Natural killer cell (primary cell): ENCODE data around the gene FBH1. TPM values are rescaled to one million over a fixed set of nuclear protein-coding genes. Genes with fewer than 3 reads are reported as not detected.
A peak's percentile ranks its signal among the peaks of the same experiment; 100 is the strongest.

ENCODE experiments used
- ATAC-seq, 3 donors: fragments of 150-1000 bp in 2 of 3; fragments of 200-7000 bp in 1 of 3; cut with Tn5 transposase; 1 replicate in 1 of 3; 2 replicates in 2 of 3; pipeline ENCODE4 v1.10.0; 2021; ENCODE audit warnings: mild to moderate bottlenecking in 2 of 3, moderate library complexity in 2 of 3
- DNase-seq, 2 donors: peaks; one replicate each; pipeline versions ENCODE4 v3.0.0 to v3.0.0-alpha.2; 2013 to 2021; ENCODE audit warnings: mixed read lengths in 1 of 2
- H3K27ac ChIP-seq: one replicate; pipeline ENCODE4 v1.5.1; 2013; ENCODE audit warnings: mild to moderate bottlenecking, low read length
- H3K27me3 ChIP-seq: one replicate; pipeline ENCODE4 v1.6.1; 2013; ENCODE audit warnings: low read length; ENCODE audit not compliant: control insufficient read depth, insufficient read depth
- H3K36me3 ChIP-seq: one replicate; pipeline ENCODE4 v1.6.1; 2013; ENCODE audit warnings: low read length; ENCODE audit not compliant: control insufficient read depth, insufficient read depth
- H3K4me1 ChIP-seq: one replicate; pipeline ENCODE4 v1.6.1; 2013; ENCODE audit warnings: low read length; ENCODE audit not compliant: control insufficient read depth, insufficient read depth
- H3K4me3 ChIP-seq: one replicate; pipeline ENCODE4 v1.5.1; 2013; ENCODE audit warnings: low read length
- H3K9me3 ChIP-seq: one replicate; pipeline ENCODE4 v1.6.1; 2013; ENCODE audit warnings: low read length; ENCODE audit not compliant: control insufficient read depth, insufficient read depth
- H3K27ac Mint-ChIP-seq, 2 donors: one replicate each; pipeline ENCODE4 v1.8.0; 2022; ENCODE audit warnings: mild to moderate bottlenecking in 2 of 2, mixed read lengths in 2 of 2, moderate library complexity in 1 of 2
- H3K27me3 Mint-ChIP-seq, 2 donors: one replicate each; pipeline ENCODE4 v1.8.0; 2022; ENCODE audit warnings: low read depth in 2 of 2, mixed read lengths in 2 of 2
- H3K36me3 Mint-ChIP-seq: one replicate; pipeline ENCODE4 v1.8.0; 2022; ENCODE audit warnings: mixed read lengths
- H3K4me1 Mint-ChIP-seq, 2 donors: one replicate each; pipeline ENCODE4 v1.8.0; 2022; ENCODE audit warnings: mixed read lengths in 2 of 2
- H3K4me3 Mint-ChIP-seq: one replicate; pipeline ENCODE4 v1.8.0; 2022; ENCODE audit warnings: mild to moderate bottlenecking, moderate library complexity, mixed read lengths
- H3K9me3 Mint-ChIP-seq, 2 donors: one replicate each; pipeline ENCODE4 v1.8.0; 2022; ENCODE audit warnings: mixed read lengths in 2 of 2
- CTCF ChIP-seq: fragments of 200-600 bp; IDR thresholded peaks from one replicate; pipeline ENCODE4 v1.8.0; 2022; ENCODE audit warnings: antibody characterized with exemption
- WGBS: methylation state at CpG from one replicate; pipeline ENCODE4 v1.1.7; 2013; ENCODE audit warnings: missing lambda C conversion rate; ENCODE audit not compliant: insufficient coverage; 5-methylcytosine and 5-hydroxymethylcytosine counted together
- intact Hi-C: fragments of 100-400 bp; cut with micrococcal nuclease; formaldehyde crosslinking; loops from one replicate; pipeline ENCODE4 v1.14.2; 2022
- total RNA-seq, 4 donors: library from RNA; stranded (reverse); fragments of 120-200 nt in 1 of 4; gene quantifications; one replicate each; pipeline versions ENCODE4 v1.2.3 to v1.2.4, GENCODE V29; 2013 to 2022

Gene FBH1
- total RNA-seq, 3 donors from 2014 or later (not counting 1 experiment from before 2014, with no cell fraction given): 49.3 to 64.9 (median 62.7) TPM

- WGBS: 100% methylated on average over 6 of the region's 7 CpGs
- H3K4me3 Mint-ChIP-seq: no peak overlapping the region
- intact Hi-C loops: no loop called here
Measured at GRCh38 chr10:5898163-5898562, 8.1 kb downstream of the FBH1 start.

DNA sequence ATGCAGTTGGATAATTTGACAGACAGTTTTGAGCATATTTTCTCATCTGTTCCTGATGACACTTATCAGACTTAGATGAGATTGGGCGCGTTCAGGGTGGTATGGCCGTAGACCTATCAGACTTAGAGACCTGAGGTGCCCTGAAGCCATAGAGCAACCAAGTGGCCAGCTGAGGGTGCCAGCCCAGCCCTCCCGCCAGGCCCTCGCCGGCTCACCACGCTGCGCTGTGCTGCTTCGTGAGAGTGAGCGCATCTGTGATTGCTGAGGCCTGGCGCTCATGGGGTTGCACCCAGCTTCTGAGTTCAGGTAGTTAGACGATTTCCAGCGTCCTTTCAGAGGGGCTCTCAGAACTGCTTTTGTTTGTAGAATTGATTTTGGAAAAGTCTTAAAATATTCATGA lies 10.2 kb downstream of the FBH1 start:
- no peaks in the 10 kb centered on the region for H3K27me3 Mint-ChIP-seq
- no peaks in the 10 kb centered on the region for H3K36me3 Mint-ChIP-seq
- DNase-seq: no peak
- H3K4me1 Mint-ChIP-seq: peaks cover 28% of the 10 kb centered on the region in 2 donors
- no peaks in the 10 kb centered on the region for H3K27me3 ChIP-seq
- no peak overlapping the region for H3K27ac ChIP-seq
- H3K4me1 ChIP-seq: peaks cover 11% of the 10 kb centered on the region
- intact Hi-C loops: no loop called here
- no peak for TF ChIP-seq CTCF
- no peak for ATAC-seq
- H3K9me3 Mint-ChIP-seq: no peaks in the 10 kb centered on the region
- H3K4me3 ChIP-seq: no peak overlapping the region
- peaks cover 2% of the 10 kb centered on the region for H3K36me3 ChIP-seq
- H3K9me3 ChIP-seq: peaks cover 5% of the 10 kb centered on the region
- WGBS: 98% methylated on average over 13 of the region's 13 CpGs
- no peak overlapping the region for H3K27ac Mint-ChIP-seq
- H3K4me3 Mint-ChIP-seq: no peak overlapping the region

More at GRCh38 chr10:5898163-5898562, 8.1 kb downstream of the FBH1 start:
- Mint-ChIP-seq H3K27ac (peak overlapping the region in 1 of 2 donors; percentile 3), H3K36me3 (no peaks in the 10 kb centered on the region), H3K27me3 (no peaks in the 10 kb centered on the region), H3K9me3 (no peaks in the 10 kb centered on the region), H3K4me1 (peaks cover 29 to 31% of the 10 kb centered on the region in 2 donors)
- Histone ChIP-seq H3K27ac (no peak overlapping the region), H3K27me3 (no peaks in the 10 kb centered on the region), H3K4me1 (peaks cover 11% of the 10 kb centered on the region), H3K36me3 (peaks cover 17% of the 10 kb centered on the region), H3K4me3 (no peak overlapping the region), H3K9me3 (peaks cover 5% of the 10 kb centered on the region)
- ATAC-seq (no peak), DNase-seq (no peak)
- no peak for TF ChIP-seq CTCF

DNA sequence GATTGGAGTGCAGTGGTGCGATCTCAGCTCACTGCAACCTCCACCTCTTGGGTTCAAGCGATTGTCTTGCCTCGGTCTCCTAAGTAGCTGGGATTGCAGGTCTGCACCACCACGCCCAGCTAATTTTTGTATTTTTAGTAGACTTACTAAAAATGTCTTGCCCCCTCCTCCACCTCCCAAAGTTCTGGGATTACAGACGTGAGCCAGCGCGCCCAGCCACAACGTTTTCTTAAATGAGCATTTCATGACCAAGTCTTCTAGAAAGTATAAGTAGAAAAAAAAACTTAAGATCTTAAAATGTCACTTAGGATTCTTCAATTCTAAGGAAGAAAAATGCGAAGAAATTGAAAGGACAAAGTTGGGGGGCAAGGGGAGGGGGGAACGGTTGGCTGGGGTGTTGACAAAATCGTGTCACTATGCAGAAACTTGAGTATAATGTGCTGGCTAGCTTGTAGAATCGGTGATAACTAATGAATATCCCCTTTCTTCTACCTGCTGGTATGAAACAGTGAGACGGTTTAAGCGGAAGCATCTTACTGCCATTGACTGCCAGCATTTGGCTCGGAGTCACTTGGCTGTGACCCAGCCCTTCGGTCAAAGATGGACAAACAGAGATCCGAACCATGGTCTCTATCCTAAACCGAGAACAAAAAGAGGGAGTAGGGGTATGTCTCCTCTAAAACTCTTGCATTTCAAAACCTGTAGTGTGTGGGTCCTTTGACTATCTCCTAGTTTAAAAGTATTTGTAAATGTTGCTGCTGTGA lies 12.7 kb downstream of the FBH1 start:
- peaks cover 4 to 10% of the 10 kb centered on the region in 2 donors for H3K4me1 Mint-ChIP-seq
- no peaks in the 10 kb centered on the region for H3K36me3 Mint-ChIP-seq
- no peak overlapping the region for H3K27ac Mint-ChIP-seq
- H3K9me3 Mint-ChIP-seq: no peaks in the 10 kb centered on the region
- Histone ChIP-seq H3K4me3 (no peak overlapping the region), H3K4me1 (no peaks in the 10 kb centered on the region), H3K9me3 (peaks cover 5% of the 10 kb centered on the region), H3K27ac (no peak overlapping the region), H3K27me3 (no peaks in the 10 kb centered on the region), H3K36me3 (peaks cover 12% of the 10 kb centered on the region)
- 97% methylated on average over 14 of the region's 18 CpGs for WGBS
- no peak for ATAC-seq
- no peak for TF ChIP-seq CTCF
- no peak overlapping the region for H3K4me3 Mint-ChIP-seq
- no peak for DNase-seq
- H3K27me3 Mint-ChIP-seq: no peaks in the 10 kb centered on the region
- intact Hi-C loops: no loop called here

GRCh38 chr10:5903563-5903962 lies 13.5 kb downstream of the FBH1 start:
- Mint-ChIP-seq H3K27me3 (no peaks in the 10 kb centered on the region), H3K27ac (no peak overlapping the region), H3K36me3 (no peaks in the 10 kb centered on the region), H3K4me3 (no peak overlapping the region), H3K4me1 (peaks cover 6 to 9% of the 10 kb centered on the region in 2 donors), H3K9me3 (no peaks in the 10 kb centered on the region)
- no peak for ATAC-seq
- H3K4me1 ChIP-seq: no peaks in the 10 kb centered on the region
- no peak for DNase-seq
- H3K4me3 ChIP-seq: no peak overlapping the region
- WGBS: no CpG with 5 or more reads among the region's 6 CpGs
- no peak overlapping the region for H3K27ac ChIP-seq
- intact Hi-C loops: no loop called here
- H3K9me3 ChIP-seq: no peaks in the 10 kb centered on the region
- H3K36me3 ChIP-seq: peaks cover 19% of the 10 kb centered on the region
- TF ChIP-seq CTCF: no peak
- H3K27me3 ChIP-seq: no peaks in the 10 kb centered on the region
